Adrenal gland (tissue), 5 donors: ENCODE measurements around the gene SLC34A1.

Source experiments
- POLR2A ChIP-seq, 2 donors: fragments of 450-650 bp; IDR thresholded peaks; one replicate each; pipeline ENCODE4 v1.6.1; 2017; ENCODE audit warnings: antibody characterized with exemption in 2 of 2, mild to moderate bottlenecking in 2 of 2, moderate library complexity in 1 of 2
- TF ChIP-seq, protein P1 (sequence below), 6 experiments: fragments of 450-650 bp in 4 of 6; fragments of 200-600 bp in 2 of 6; sonication (generic) in 1 of 6; IDR thresholded peaks; 1 replicate in 5 of 6; 2 replicates in 1 of 6; pipeline versions ENCODE4 v1.5.1 to v1.8.0; 2016 to 2021; ENCODE audit warnings: antibody characterized with exemption in 6 of 6, mild to moderate bottlenecking in 2 of 6, moderate library complexity in 1 of 6
- donor health status: DM: no; HTN: no; CAD: no.

- TF ChIP-seq, protein P1, sequence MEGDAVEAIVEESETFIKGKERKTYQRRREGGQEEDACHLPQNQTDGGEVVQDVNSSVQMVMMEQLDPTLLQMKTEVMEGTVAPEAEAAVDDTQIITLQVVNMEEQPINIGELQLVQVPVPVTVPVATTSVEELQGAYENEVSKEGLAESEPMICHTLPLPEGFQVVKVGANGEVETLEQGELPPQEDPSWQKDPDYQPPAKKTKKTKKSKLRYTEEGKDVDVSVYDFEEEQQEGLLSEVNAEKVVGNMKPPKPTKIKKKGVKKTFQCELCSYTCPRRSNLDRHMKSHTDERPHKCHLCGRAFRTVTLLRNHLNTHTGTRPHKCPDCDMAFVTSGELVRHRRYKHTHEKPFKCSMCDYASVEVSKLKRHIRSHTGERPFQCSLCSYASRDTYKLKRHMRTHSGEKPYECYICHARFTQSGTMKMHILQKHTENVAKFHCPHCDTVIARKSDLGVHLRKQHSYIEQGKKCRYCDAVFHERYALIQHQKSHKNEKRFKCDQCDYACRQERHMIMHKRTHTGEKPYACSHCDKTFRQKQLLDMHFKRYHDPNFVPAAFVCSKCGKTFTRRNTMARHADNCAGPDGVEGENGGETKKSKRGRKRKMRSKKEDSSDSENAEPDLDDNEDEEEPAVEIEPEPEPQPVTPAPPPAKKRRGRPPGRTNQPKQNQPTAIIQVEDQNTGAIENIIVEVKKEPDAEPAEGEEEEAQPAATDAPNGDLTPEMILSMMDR (IDR thresholded peaks at IDR 0.05): no peak
- TF ChIP-seq POLR2A (IDR thresholded peaks at IDR 0.05): no peak
These were observed 16.0 kb upstream of the SLC34A1 start for GRCh38 chr5:177367981-177368868.
